NB4 (cell line): ENCODE results near the gene LIN7A.

Source experiments
- MYC ChIP-seq: IDR thresholded peaks from 2 replicates; pipeline ENCODE4 v1.6.1; 2011; ENCODE audit warnings: low read depth, low read length
- POLR2A ChIP-seq: IDR thresholded peaks from 2 replicates; pipeline ENCODE4 v1.6.1; 2011; ENCODE audit warnings: mild to moderate bottlenecking; ENCODE audit not compliant: insufficient read length; ENCODE audit errors: extremely low read depth
- TF ChIP-seq, protein P1 (sequence below): IDR thresholded peaks from one replicate; pipeline ENCODE4 v1.5.1; 2012; ENCODE audit warnings: low read depth, low read length
- TF ChIP-seq, protein P2 (sequence below): IDR thresholded peaks from 2 replicates; pipeline ENCODE4 v1.6.1; 2011; ENCODE audit warnings: low read depth, low read length

DNA sequence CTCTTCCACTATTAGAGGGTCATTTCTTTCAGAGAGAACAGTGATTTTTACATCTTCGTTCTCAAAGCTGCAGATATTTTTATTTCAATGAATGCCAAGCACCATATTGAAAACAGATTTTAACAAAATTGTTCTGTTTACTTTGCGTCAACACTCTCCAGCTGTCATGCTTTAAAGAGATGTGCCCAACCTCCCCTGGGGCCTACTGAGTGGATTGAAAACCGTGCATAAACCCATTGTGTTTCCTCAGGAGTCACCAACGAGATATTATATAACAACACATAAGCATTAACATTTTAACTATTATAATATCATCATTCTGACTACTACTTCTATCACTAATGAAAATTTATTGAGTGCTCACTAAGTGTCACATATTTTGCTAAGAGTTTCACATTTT is 139.5 kb downstream of the LIN7A start:
- TF ChIP-seq, protein P1, sequence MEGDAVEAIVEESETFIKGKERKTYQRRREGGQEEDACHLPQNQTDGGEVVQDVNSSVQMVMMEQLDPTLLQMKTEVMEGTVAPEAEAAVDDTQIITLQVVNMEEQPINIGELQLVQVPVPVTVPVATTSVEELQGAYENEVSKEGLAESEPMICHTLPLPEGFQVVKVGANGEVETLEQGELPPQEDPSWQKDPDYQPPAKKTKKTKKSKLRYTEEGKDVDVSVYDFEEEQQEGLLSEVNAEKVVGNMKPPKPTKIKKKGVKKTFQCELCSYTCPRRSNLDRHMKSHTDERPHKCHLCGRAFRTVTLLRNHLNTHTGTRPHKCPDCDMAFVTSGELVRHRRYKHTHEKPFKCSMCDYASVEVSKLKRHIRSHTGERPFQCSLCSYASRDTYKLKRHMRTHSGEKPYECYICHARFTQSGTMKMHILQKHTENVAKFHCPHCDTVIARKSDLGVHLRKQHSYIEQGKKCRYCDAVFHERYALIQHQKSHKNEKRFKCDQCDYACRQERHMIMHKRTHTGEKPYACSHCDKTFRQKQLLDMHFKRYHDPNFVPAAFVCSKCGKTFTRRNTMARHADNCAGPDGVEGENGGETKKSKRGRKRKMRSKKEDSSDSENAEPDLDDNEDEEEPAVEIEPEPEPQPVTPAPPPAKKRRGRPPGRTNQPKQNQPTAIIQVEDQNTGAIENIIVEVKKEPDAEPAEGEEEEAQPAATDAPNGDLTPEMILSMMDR: no peak
- TF ChIP-seq POLR2A (no peak), MYC (no peak)
- TF ChIP-seq, protein P2, sequence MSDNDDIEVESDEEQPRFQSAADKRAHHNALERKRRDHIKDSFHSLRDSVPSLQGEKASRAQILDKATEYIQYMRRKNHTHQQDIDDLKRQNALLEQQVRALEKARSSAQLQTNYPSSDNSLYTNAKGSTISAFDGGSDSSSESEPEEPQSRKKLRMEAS: no peak
